OCI-LY7 (cell line): ENCODE data around the gene CYP24A1.

ENCODE experiments used
- CTCF ChIP-seq: fragments of 200-600 bp; sonication (generic); conservative IDR thresholded peaks from 2 replicates; pipeline ENCODE4 v1.5.1; 2014; ENCODE audit warnings: mild to moderate bottlenecking, antibody characterized with exemption, low read length, moderate library complexity, mixed read lengths
- EZH2phosphoT487 ChIP-seq: fragments of 200-600 bp; sonication (generic); IDR thresholded peaks from 2 replicates; pipeline ENCODE4 v1.6.1; 2018; ENCODE audit warnings: low read depth, borderline replicate concordance, mild to moderate bottlenecking, mixed run types, antibody characterized with exemption, low read length, moderate library complexity, mixed read lengths

GRCh38 chr20:54165803-54166202 is 8.0 kb downstream of the CYP24A1 start:
- TF ChIP-seq CTCF (no peak), EZH2phosphoT487 (no peak)
